Thymus (tissue), 11 donors: ENCODE data around the gene INAFM2. TPM values are rescaled to one million over a fixed set of nuclear protein-coding genes. Genes with fewer than 3 reads are reported as not detected.
A peak's percentile ranks its signal among the peaks of the same experiment; 100 is the strongest.

Source experiments
- DNase-seq, 9 donors: peaks; one replicate each; pipeline ENCODE4 v3.0.0-alpha.2; 2013; ENCODE audit warnings: low spot score in 9 of 9, low read depth in 6 of 9, missing footprints in 1 of 9
- H3K27ac ChIP-seq, 2 donors: one replicate each; pipeline ENCODE4 v1.5.1; 2013; ENCODE audit warnings: control low read depth in 1 of 2, low read depth in 1 of 2, low read length in 1 of 2, mild to moderate bottlenecking in 1 of 2, moderate library complexity in 1 of 2
- H3K27me3 ChIP-seq, 2 donors: one replicate each; pipeline ENCODE4 v1.5.1; 2013; ENCODE audit warnings: low read length in 1 of 2; ENCODE audit not compliant: control insufficient read depth in 2 of 2, insufficient read depth in 1 of 2
- H3K36me3 ChIP-seq, 2 donors: one replicate each; pipeline ENCODE4 v1.5.1; 2013; ENCODE audit warnings: low read length in 1 of 2, mild to moderate bottlenecking in 1 of 2, moderate library complexity in 1 of 2; ENCODE audit not compliant: control insufficient read depth in 2 of 2, insufficient read depth in 2 of 2
- H3K4me1 ChIP-seq, 2 donors: one replicate each; pipeline ENCODE4 v1.5.1; 2013; ENCODE audit warnings: low read length in 2 of 2; ENCODE audit not compliant: control insufficient read depth in 2 of 2, insufficient read depth in 2 of 2
- H3K4me3 ChIP-seq, 2 donors: one replicate each; pipeline ENCODE4 v1.5.1; 2013; ENCODE audit warnings: low read length in 2 of 2, control low read depth in 1 of 2, mild to moderate bottlenecking in 1 of 2
- H3K9me3 ChIP-seq, 2 donors: one replicate each; pipeline ENCODE4 v1.5.1; 2013; ENCODE audit warnings: low read length in 1 of 2, mild to moderate bottlenecking in 1 of 2; ENCODE audit not compliant: control insufficient read depth in 2 of 2, insufficient read depth in 1 of 2
- WGBS: extraction: QIAGEN DNeasy Blood & Tissue Kit; methylation state at CpG from one replicate; pipeline ENCODE4 v1.1.7; 2013; 5-methylcytosine and 5-hydroxymethylcytosine counted together
- polyA plus RNA-seq: library from polyadenylated mRNA; stranded (reverse); fragments of 200-250 nt; gene quantifications from one replicate; pipeline ENCODE4 v1.2.3, GENCODE V29; 2013
- total RNA-seq: library from RNA; stranded (reverse); fragments of 120-200 nt; gene quantifications from one replicate; pipeline ENCODE4 v1.2.4, GENCODE V29; 2013
- donor health status: healthy.

Gene INAFM2
- total and polyA plus RNA-seq, 2 donors = 10.1 to 12.8 TPM

DNA sequence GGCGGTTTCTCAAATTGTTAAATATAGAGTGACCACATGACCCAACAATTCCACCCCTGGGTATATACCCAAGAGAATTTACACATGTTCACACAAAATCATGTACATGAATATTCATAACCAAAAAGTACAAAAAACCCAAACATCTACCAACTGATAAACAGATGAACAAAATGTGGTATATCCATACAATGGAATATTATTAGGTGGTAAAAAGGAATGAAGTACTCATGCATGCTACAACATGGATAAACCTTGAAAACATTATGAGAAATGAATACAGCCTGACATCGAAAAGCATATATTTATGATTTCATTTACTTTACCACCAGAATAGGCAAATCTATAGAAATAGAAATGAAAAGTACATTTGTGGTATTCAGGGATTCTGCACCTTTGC lies 23.1 kb upstream of the INAFM2 start:
- H3K27me3 ChIP-seq = no peaks in the 10 kb centered on the region
- peaks cover 37% of the 10 kb centered on the region in 2 donors for H3K36me3 ChIP-seq
- H3K27ac ChIP-seq = no peak overlapping the region
- no peak for DNase-seq
- H3K4me1 ChIP-seq = peaks cover 0 to 5% of the 10 kb centered on the region in 2 donors
- H3K9me3 ChIP-seq = peaks cover 0 to 8% of the 10 kb centered on the region in 2 donors
- no peak overlapping the region for H3K4me3 ChIP-seq
- WGBS = 98% methylated on average over 2 of the region's 2 CpGs

GRCh38 chr15:40300771-40301170 lies 22.7 kb upstream of the INAFM2 start:
- DNase-seq = no peak
- 98% methylated on average over 2 of the region's 2 CpGs for WGBS
- H3K27me3 ChIP-seq = no peaks in the 10 kb centered on the region
- peaks cover 37% of the 10 kb centered on the region in 2 donors for H3K36me3 ChIP-seq
- peaks cover 0 to 8% of the 10 kb centered on the region in 2 donors for H3K9me3 ChIP-seq
- no peak overlapping the region for H3K4me3 ChIP-seq
- peaks cover 0 to 8% of the 10 kb centered on the region in 2 donors for H3K4me1 ChIP-seq
- H3K27ac ChIP-seq = no peak overlapping the region

GRCh38 chr15:40301467-40302179 lies 21.9 kb upstream of the INAFM2 start:
- Histone ChIP-seq H3K27ac (no peak overlapping the region), H3K4me3 (no peak overlapping the region), H3K27me3 (no peaks in the 10 kb centered on the region), H3K9me3 (peaks cover 0 to 8% of the 10 kb centered on the region in 2 donors), H3K36me3 (peaks cover 37% of the 10 kb centered on the region in 2 donors), H3K4me1 (peaks cover 0 to 17% of the 10 kb centered on the region in 2 donors)
- 86% methylated on average over 12 of the region's 12 CpGs for WGBS
- DNase-seq = no peak

DNA sequence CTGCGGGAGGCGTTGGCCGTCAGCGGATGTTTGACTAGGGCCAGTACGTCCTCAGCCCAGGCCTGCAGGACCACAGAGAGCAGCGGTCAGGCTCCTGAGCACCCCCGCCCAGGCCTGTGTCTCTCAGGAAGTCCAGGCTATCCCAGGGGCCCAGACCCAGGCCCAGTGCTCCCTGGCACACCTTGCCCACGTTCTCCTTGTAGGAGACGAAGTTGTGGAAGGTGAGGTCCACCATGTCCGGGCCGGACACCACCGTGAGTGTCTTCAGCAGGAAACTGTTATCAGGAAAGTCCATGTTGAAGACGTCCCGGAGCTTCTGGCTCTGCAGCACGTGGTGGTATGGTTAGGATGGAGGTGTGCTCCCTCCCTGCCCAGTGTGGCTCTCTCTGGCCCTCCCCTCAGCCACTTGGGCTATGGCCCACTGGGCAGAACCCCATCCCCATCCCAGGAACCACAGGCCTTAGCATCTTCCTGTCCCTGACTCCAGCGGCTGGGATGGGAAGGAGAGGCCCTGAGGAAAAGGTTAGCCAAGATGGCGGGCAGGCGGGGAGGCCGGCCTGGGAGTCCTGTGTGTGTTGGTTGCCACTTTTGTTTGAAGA lies 21.1 kb upstream of the INAFM2 start:
- H3K36me3 ChIP-seq = peaks cover 37% of the 10 kb centered on the region in 2 donors
- peaks cover 0 to 25% of the 10 kb centered on the region in 2 donors for H3K4me1 ChIP-seq
- DNase-seq = no peak
- no peak overlapping the region for H3K27ac ChIP-seq
- 98% methylated on average over 19 of the region's 19 CpGs for WGBS
- H3K27me3 ChIP-seq = no peaks in the 10 kb centered on the region
- peaks cover 0 to 8% of the 10 kb centered on the region in 2 donors for H3K9me3 ChIP-seq
- H3K4me3 ChIP-seq = no peak overlapping the region

GRCh38 chr15:40302981-40303380 lies 20.5 kb upstream of the INAFM2 start:
- Histone ChIP-seq H3K9me3 (peaks cover 0 to 8% of the 10 kb centered on the region in 2 donors), H3K36me3 (peaks cover 35 to 36% of the 10 kb centered on the region in 2 donors), H3K4me1 (peaks cover 0 to 29% of the 10 kb centered on the region in 2 donors), H3K4me3 (no peak overlapping the region), H3K27me3 (no peaks in the 10 kb centered on the region), H3K27ac (no peak overlapping the region)
- 84% methylated on average over 11 of the region's 11 CpGs for WGBS
- no peak for DNase-seq

GRCh38 chr15:40303576-40303975 lies 19.9 kb upstream of the INAFM2 start:
- no peak overlapping the region for H3K27ac ChIP-seq
- no peak for DNase-seq
- peaks cover 2 to 35% of the 10 kb centered on the region in 2 donors for H3K4me1 ChIP-seq
- no peaks in the 10 kb centered on the region for H3K27me3 ChIP-seq
- 94% methylated on average over 2 of the region's 2 CpGs for WGBS
- H3K4me3 ChIP-seq = no peak overlapping the region
- peaks cover 0 to 8% of the 10 kb centered on the region in 2 donors for H3K9me3 ChIP-seq
- peaks cover 29 to 30% of the 10 kb centered on the region in 2 donors for H3K36me3 ChIP-seq

- Histone ChIP-seq H3K36me3 (peaks cover 23 to 26% of the 10 kb centered on the region in 2 donors), H3K4me3 (no peak overlapping the region), H3K4me1 (peaks cover 6 to 51% of the 10 kb centered on the region in 2 donors), H3K27me3 (no peaks in the 10 kb centered on the region), H3K27ac (no peak overlapping the region), H3K9me3 (peaks cover 0 to 4% of the 10 kb centered on the region in 2 donors)
- no peak for DNase-seq
- WGBS = 96% methylated on average over 4 of the region's 4 CpGs
These were observed 18.2 kb upstream of the INAFM2 start for GRCh38 chr15:40305281-40305680.

GRCh38 chr15:40306371-40306770 lies 17.1 kb upstream of the INAFM2 start:
- H3K36me3 ChIP-seq = peaks cover 15 to 18% of the 10 kb centered on the region in 2 donors
- peak overlapping the region; percentile 52 to 72 for H3K4me3 ChIP-seq
- H3K4me1 ChIP-seq = peaks cover 6 to 51% of the 10 kb centered on the region in 2 donors
- WGBS = 54% methylated on average over 5 of the region's 5 CpGs
- no peak for DNase-seq
- H3K9me3 ChIP-seq = no peaks in the 10 kb centered on the region
- peak overlapping the region in 1 of 2 donors; percentile 96 for H3K27ac ChIP-seq
- H3K27me3 ChIP-seq = peaks cover 0 to 5% of the 10 kb centered on the region in 2 donors

DNA sequence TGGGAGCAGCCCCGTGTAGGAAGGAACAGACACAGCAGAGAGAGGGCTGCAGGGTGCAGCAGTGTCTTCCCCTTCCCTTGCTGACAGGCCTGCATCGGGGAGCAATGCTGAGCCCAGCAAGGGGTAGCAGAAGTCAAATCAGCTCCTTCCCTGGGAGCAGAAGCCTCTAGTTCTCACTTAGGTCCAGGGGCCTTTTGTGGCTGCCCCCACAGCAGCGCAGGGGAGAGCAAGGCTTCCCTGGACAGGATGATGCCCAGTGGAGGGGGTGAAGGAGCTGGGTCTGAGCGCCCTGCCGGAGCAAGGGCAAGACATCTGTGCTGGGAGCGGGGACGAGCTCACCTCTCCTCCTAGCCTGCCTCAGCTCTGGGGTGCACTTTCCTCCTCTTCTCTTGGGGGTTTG lies 16.6 kb upstream of the INAFM2 start:
- 22% methylated on average over 7 of the region's 7 CpGs for WGBS
- Histone ChIP-seq H3K36me3 (peaks cover 10 to 12% of the 10 kb centered on the region in 2 donors), H3K27ac (peak overlapping the region; percentile 86 to 96), H3K4me1 (peaks cover 6 to 49% of the 10 kb centered on the region in 2 donors), H3K27me3 (peaks cover 0 to 7% of the 10 kb centered on the region in 2 donors), H3K9me3 (no peaks in the 10 kb centered on the region), H3K4me3 (peak overlapping the region; percentile 52 to 72)
- peak in 1 of 9 donors; percentile 56 for DNase-seq
